Prostate gland (tissue), 2 donors: Measurements from ENCODE around the gene IL12A.

Experiments used
- CTCF ChIP-seq, 4 experiments: fragments of 200-600 bp in 2 of 4; fragments of 450-650 bp in 2 of 4; sonication (generic) in 2 of 4; IDR thresholded peaks; 1 replicate in 3 of 4; 2 replicates in 1 of 4; pipeline ENCODE4 v1.5.1; 2016 to 2019; ENCODE audit warnings: antibody characterized with exemption in 4 of 4, mild to moderate bottlenecking in 2 of 4, moderate library complexity in 2 of 4
- POLR2A ChIP-seq: fragments of 450-650 bp; IDR thresholded peaks from one replicate; pipeline ENCODE4 v1.6.1; 2016; ENCODE audit warnings: antibody characterized with exemption, mild to moderate bottlenecking
- POLR2AphosphoS5 ChIP-seq: sonication (generic); formaldehyde crosslinking; IDR thresholded peaks from one replicate; pipeline ENCODE4 v1.6.1; 2017; ENCODE audit warnings: antibody characterized with exemption

DNA sequence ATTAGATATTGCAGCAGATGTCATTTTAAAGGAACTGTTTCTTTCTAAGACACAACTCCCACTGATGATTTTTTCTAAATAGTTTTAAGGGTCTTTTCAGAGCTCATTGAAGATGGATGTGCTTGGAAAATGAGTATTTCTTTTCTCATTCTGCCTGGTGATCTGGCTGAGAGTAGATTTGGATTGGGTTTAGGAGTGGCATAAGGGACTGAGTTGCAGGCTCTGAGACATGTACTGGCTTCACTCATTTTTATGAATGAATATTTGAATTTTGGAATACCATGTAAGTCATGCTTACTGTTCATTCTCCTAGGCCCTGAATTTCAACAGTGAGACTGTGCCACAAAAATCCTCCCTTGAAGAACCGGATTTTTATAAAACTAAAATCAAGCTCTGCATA is 6.5 kb downstream of the IL12A start:
- no peak for TF ChIP-seq POLR2A
- TF ChIP-seq CTCF (IDR thresholded peaks at IDR 0.05), result no peak
- no peak for TF ChIP-seq POLR2AphosphoS5
